IMR-90 (cell line): Measurements from ENCODE around the gene P3H1. TPM values are rescaled to one million over a fixed set of nuclear protein-coding genes. Genes with fewer than 3 reads are reported as not detected.
"Not testable (repeated sequence)": the region's sequence is repeated elsewhere in the genome, so short reads cannot be mapped to it uniquely, and the experiment has no call there.

Experiments
- ATAC-seq: fragments of 200-7000 bp; cut with Tn5 transposase; 2 replicates; pipeline ENCODE4 v1.9.1; 2020; ENCODE audit warnings: low read depth, mild to moderate bottlenecking, moderate library complexity
- BruUV-seq: library from RNA; stranded (reverse); fragments of 400-500 nt; replicated peaks from 2 replicates; lab custom pipeline; 2021; lab: Mats Ljungman, UMichigan
- CTCF ChIA-PET: fragments of 300-600 bp; formaldehyde crosslinking; extraction: SDS; loops from one replicate; lab custom pipeline; 2021; ENCODE audit warnings: antibody characterized with exemption; lab: Yijun Ruan, JAX
- POLR2A ChIA-PET: fragments of 300-600 bp; sonication (Branson Sonifier 250); formaldehyde crosslinking; loops from one replicate; lab custom pipeline; 2022; ENCODE audit warnings: antibody characterized with exemption; ENCODE audit not compliant: unreplicated experiment; lab: Charles Lee
- DNase-seq: peaks from one replicate; pipeline ENCODE4 v3.0.0; 2013
- H2AFZ ChIP-seq: replicated peaks from 2 replicates; pipeline ENCODE3; 2013; ENCODE audit warnings: low read length, mild to moderate bottlenecking; ENCODE audit not compliant: poor library complexity
- H2AK5ac ChIP-seq: 2 replicates; pipeline ENCODE4 v1.6.1; 2013; ENCODE audit warnings: low read depth, low read length, inconsistent platforms
- H2AK9ac ChIP-seq: replicated peaks from 2 replicates; pipeline ENCODE3; 2013; ENCODE audit warnings: mild to moderate bottlenecking, low read depth, low read length, moderate library complexity; ENCODE audit not compliant: poor library complexity
- H2BK120ac ChIP-seq: 2 replicates; pipeline ENCODE4 v1.6.1; 2013; ENCODE audit warnings: low read depth, low read length, inconsistent platforms
- H2BK15ac ChIP-seq: 3 replicates; pipeline ENCODE4 v1.6.1; 2013; ENCODE audit warnings: low read depth, low read length, inconsistent platforms
- H2BK20ac ChIP-seq: 2 replicates; pipeline ENCODE4 v1.6.1; 2013; ENCODE audit warnings: low read depth, mild to moderate bottlenecking, inconsistent platforms, low read length, moderate library complexity
- H2BK5ac ChIP-seq: 2 replicates; pipeline ENCODE4 v1.6.1; 2013; ENCODE audit warnings: mild to moderate bottlenecking, low read depth, low read length, inconsistent platforms; ENCODE audit not compliant: poor library complexity, severe bottlenecking
- H3K14ac ChIP-seq: replicated peaks from 2 replicates; pipeline ENCODE4 v1.6.1; 2013; ENCODE audit warnings: low read depth, low read length, inconsistent platforms
- H3K18ac ChIP-seq: 2 replicates; pipeline ENCODE4 v1.6.1; 2013; ENCODE audit warnings: low read depth, low read length, control low read depth
- H3K23ac ChIP-seq: 2 replicates; pipeline ENCODE4 v1.6.1; 2013; ENCODE audit warnings: low read depth, low read length, inconsistent platforms
- H3K27ac ChIP-seq: 2 replicates; pipeline ENCODE4 v1.5.1; 2013; ENCODE audit warnings: mild to moderate bottlenecking, control low read depth, low read length; ENCODE audit not compliant: insufficient read depth
- H3K27me3 ChIP-seq: 2 replicates; pipeline ENCODE4 v1.6.1; 2013; ENCODE audit warnings: low read length; ENCODE audit not compliant: control insufficient read depth, insufficient read depth
- H3K36me3 ChIP-seq: 2 replicates; pipeline ENCODE4 v1.6.1; 2013; ENCODE audit warnings: low read length, mixed read lengths; ENCODE audit not compliant: control insufficient read depth, insufficient read depth
- H3K4ac ChIP-seq: 2 replicates; pipeline ENCODE4 v1.6.1; 2013; ENCODE audit warnings: low read depth, low read length, inconsistent platforms
- H3K4me1 ChIP-seq: 2 replicates; pipeline ENCODE4 v1.6.1; 2013; ENCODE audit warnings: low read length, mixed read lengths; ENCODE audit not compliant: control insufficient read depth, insufficient read depth
- H3K4me2 ChIP-seq: 2 replicates; pipeline ENCODE4 v1.6.1; 2013; ENCODE audit warnings: low read depth, mild to moderate bottlenecking, control low read depth, low read length, moderate library complexity
- H3K4me3 ChIP-seq: 2 replicates; pipeline ENCODE4 v1.5.1; 2013; ENCODE audit warnings: low read depth, mild to moderate bottlenecking, control low read depth, low read length, moderate library complexity; ENCODE audit not compliant: insufficient read depth
- H3K56ac ChIP-seq: 2 replicates; pipeline ENCODE4 v1.6.1; 2013; ENCODE audit warnings: low read length, inconsistent platforms; ENCODE audit not compliant: insufficient read depth; ENCODE audit errors: extremely low read depth
- H3K79me1 ChIP-seq, 2 experiments: 2 replicates each; pipeline ENCODE4 v1.6.1; 2013; ENCODE audit warnings: low read length in 2 of 2, inconsistent platforms in 1 of 2, low read depth in 1 of 2
- H3K9ac ChIP-seq: 2 replicates; pipeline ENCODE4 v1.6.1; 2013; ENCODE audit warnings: low read depth, low read length, control low read depth
- H3K9me1 ChIP-seq: 2 replicates; pipeline ENCODE4 v1.6.1; 2013; ENCODE audit warnings: low read length, inconsistent platforms; ENCODE audit not compliant: insufficient read depth
- H3K9me3 ChIP-seq: 2 replicates; pipeline ENCODE4 v1.6.1; 2013; ENCODE audit warnings: low read length; ENCODE audit not compliant: control insufficient read depth, insufficient read depth
- H4K20me1 ChIP-seq: 2 replicates; pipeline ENCODE4 v1.6.1; 2013; ENCODE audit warnings: low read length, inconsistent platforms; ENCODE audit not compliant: insufficient read depth
- H4K5ac ChIP-seq: 2 replicates; pipeline ENCODE4 v1.6.1; 2013; ENCODE audit warnings: mild to moderate bottlenecking, low read depth, low read length, control low read depth
- H4K8ac ChIP-seq, 2 experiments: 2 replicates each; pipeline ENCODE4 v1.6.1; 2013; ENCODE audit warnings: low read depth in 2 of 2, low read length in 2 of 2, control low read depth in 1 of 2, inconsistent platforms in 1 of 2
- H4K91ac ChIP-seq: 2 replicates; pipeline ENCODE4 v1.6.1; 2013; ENCODE audit warnings: low read depth, low read length, inconsistent platforms; ENCODE audit not compliant: insufficient read depth
- POLR2A ChIP-seq: IDR thresholded peaks from 2 replicates; pipeline ENCODE4 v1.6.1; 2012; ENCODE audit warnings: mild to moderate bottlenecking, low read depth, low read length
- WGBS, 2 experiments: methylation state at CpG; one replicate each; pipeline versions ENCODE4 v1.1.5 to v1.1.7; 2013; ENCODE audit warnings: missing lambda C conversion rate in 2 of 2; ENCODE audit not compliant: insufficient read length in 1 of 2; ENCODE audit errors: extremely low coverage in 2 of 2; 5-methylcytosine and 5-hydroxymethylcytosine counted together
- dilution Hi-C: fragments of 300-500 bp; cut with HindIII; formaldehyde crosslinking; loops from one replicate; pipeline ENCODE4 v1.14.3; 2018; ENCODE audit warnings: low sequenced_read_pairs; ENCODE audit not compliant: unreplicated experiment
- in situ Hi-C: fragments of 300-500 bp; cut with MboI; formaldehyde crosslinking; loops from 3 replicates; pipeline ENCODE4 v1.14.3; 2019; ENCODE audit warnings: low sequenced_read_pairs, inconsistent platforms, mixed read lengths
- intact Hi-C: fragments of 100-400 bp; cut with micrococcal nuclease; formaldehyde crosslinking; loops from 2 replicates; pipeline ENCODE4 v1.10.0; 2022
- polyA plus RNA-seq, 3 experiments: library from polyadenylated mRNA; depleted of rRNA; stranded (reverse); fragments of >200 nt; gene quantifications; 2 replicates each; pipeline ENCODE4 v1.2.3, GENCODE V29; 2012; ENCODE audit warnings: low replicate concordance in 1 of 3
- total RNA-seq: library from RNA; depleted of rRNA; stranded (reverse); fragments of >200 nt; gene quantifications from 2 replicates; pipeline ENCODE4 v1.2.3, GENCODE V29; 2012
- TF ChIP-seq, protein P1 (sequence below): conservative IDR thresholded peaks from 2 replicates; pipeline ENCODE4 v1.5.1; 2012; ENCODE audit warnings: mild to moderate bottlenecking, low read depth, low read length, improper control_type of control experiment

P3H1 gene
- total and polyA plus RNA-seq, 2 of the 4 experiments (the other 2 are of a cell fraction) = 108 to 210 TPM

DNA sequence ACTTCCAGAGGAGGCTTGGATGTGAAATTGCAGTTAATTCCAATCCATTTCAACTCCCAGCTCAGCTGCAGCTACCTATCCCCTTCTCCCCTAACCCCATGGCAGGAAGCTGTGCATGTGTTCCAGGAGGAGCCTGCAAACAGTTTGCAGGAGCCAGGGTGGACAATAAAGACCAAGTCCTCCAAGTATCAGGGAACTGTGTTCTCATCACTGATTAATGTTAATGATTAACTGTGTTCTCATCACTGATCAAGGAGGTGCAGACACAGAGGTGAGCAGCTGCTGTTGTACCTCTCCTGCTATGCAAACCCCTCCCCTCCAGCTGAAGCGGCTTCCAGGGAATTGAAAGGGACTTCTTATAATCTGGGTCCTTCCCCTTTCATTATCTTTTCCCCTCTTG is 46.0 kb downstream of the P3H1 start:
- intact Hi-C loops (no loop called here), in situ Hi-C loops (no loop called here), dilution Hi-C loops (no loop called here)
- WGBS, 2 experiments = 100% methylated on average over 1 of the region's 1 CpG; no CpG with 5 or more reads in 1 of the 2 experiments
- ChIA-PET CTCF (no interaction called here), POLR2A (no interaction called here)
- H2BK5ac ChIP-seq = no peak overlapping the region
- DNase-seq (no peak), ATAC-seq (no peak)
- TF ChIP-seq, protein P1, sequence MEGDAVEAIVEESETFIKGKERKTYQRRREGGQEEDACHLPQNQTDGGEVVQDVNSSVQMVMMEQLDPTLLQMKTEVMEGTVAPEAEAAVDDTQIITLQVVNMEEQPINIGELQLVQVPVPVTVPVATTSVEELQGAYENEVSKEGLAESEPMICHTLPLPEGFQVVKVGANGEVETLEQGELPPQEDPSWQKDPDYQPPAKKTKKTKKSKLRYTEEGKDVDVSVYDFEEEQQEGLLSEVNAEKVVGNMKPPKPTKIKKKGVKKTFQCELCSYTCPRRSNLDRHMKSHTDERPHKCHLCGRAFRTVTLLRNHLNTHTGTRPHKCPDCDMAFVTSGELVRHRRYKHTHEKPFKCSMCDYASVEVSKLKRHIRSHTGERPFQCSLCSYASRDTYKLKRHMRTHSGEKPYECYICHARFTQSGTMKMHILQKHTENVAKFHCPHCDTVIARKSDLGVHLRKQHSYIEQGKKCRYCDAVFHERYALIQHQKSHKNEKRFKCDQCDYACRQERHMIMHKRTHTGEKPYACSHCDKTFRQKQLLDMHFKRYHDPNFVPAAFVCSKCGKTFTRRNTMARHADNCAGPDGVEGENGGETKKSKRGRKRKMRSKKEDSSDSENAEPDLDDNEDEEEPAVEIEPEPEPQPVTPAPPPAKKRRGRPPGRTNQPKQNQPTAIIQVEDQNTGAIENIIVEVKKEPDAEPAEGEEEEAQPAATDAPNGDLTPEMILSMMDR = no peak
- no peak for TF ChIP-seq POLR2A
- H3K56ac ChIP-seq = no peak overlapping the region
- H4K20me1 ChIP-seq = no peaks in the 10 kb centered on the region
- no peaks in the 10 kb centered on the region for H3K9me3 ChIP-seq
- H3K9ac ChIP-seq = no peak overlapping the region
- H2AK9ac ChIP-seq = no peak overlapping the region
- no peak overlapping the region for H4K8ac ChIP-seq
- no peaks in the 10 kb centered on the region for H3K4me1 ChIP-seq
- H2AK5ac ChIP-seq = no peak overlapping the region
- H4K5ac ChIP-seq = no peak overlapping the region
- no peak overlapping the region for H2BK15ac ChIP-seq
- H4K91ac ChIP-seq = no peak overlapping the region
- H3K23ac ChIP-seq = no peak overlapping the region
- H3K27me3 ChIP-seq = no peaks in the 10 kb centered on the region
- no peak overlapping the region for H2BK20ac ChIP-seq
- H3K4me2 ChIP-seq = no peak overlapping the region
- H2BK120ac ChIP-seq = no peak overlapping the region
- no peaks in the 10 kb centered on the region for H3K36me3 ChIP-seq
- peaks cover 6 to 8% of the 10 kb centered on the region in 2 experiments; a peak in 3 of 4 replicates for H3K79me1 ChIP-seq
- H2AFZ ChIP-seq = no peak overlapping the region
- no peak overlapping the region for H3K18ac ChIP-seq
- H3K27ac ChIP-seq = no peak overlapping the region
- H3K14ac ChIP-seq = no peak overlapping the region
- no TSS peak for BruUV-seq
- 0 out of 2 replicates have a peak, but pooled peaks cover 2% of the 10 kb centered on the region for H3K9me1 ChIP-seq
- no peak overlapping the region for H3K4me3 ChIP-seq
- H3K4ac ChIP-seq = no peak overlapping the region

GRCh38 chr1:42714441-42714840 is 52.4 kb downstream of the P3H1 start:
- H4K5ac ChIP-seq, H3K36me3 ChIP-seq, dilution Hi-C loops, H3K4me3 ChIP-seq, intact Hi-C loops, H3K9me1 ChIP-seq, in situ Hi-C loops, H4K20me1 ChIP-seq, H2AFZ ChIP-seq, H3K56ac ChIP-seq, H3K18ac ChIP-seq, ATAC-seq, H2BK15ac ChIP-seq, H3K14ac ChIP-seq, H3K23ac ChIP-seq, H2AK9ac ChIP-seq, H2BK120ac ChIP-seq, H4K8ac ChIP-seq, H3K4me1 ChIP-seq, H2BK20ac ChIP-seq, H3K4ac ChIP-seq, CTCF ChIA-PET, BruUV-seq, H2AK5ac ChIP-seq, H3K9me3 ChIP-seq, H3K9ac ChIP-seq, H2BK5ac ChIP-seq, DNase-seq, H3K27me3 ChIP-seq, POLR2A ChIA-PET, H3K4me2 ChIP-seq, H4K91ac ChIP-seq, H3K27ac ChIP-seq: not testable (repeated sequence)
- peaks cover 7 to 32% of the 10 kb centered on the region in 2 experiments; a peak in 3 of 4 replicates for H3K79me1 ChIP-seq
